Activated CD4-positive, CD25-positive, alpha-beta regulatory T cell (primary cell): Measurements from ENCODE around the gene PAX2.

Experiments used
- DNase-seq, 4 experiments: peaks; one replicate each; lab custom pipeline; 2025; lab: John Stamatoyannopoulos, UW

Gene PAX2

DNA sequence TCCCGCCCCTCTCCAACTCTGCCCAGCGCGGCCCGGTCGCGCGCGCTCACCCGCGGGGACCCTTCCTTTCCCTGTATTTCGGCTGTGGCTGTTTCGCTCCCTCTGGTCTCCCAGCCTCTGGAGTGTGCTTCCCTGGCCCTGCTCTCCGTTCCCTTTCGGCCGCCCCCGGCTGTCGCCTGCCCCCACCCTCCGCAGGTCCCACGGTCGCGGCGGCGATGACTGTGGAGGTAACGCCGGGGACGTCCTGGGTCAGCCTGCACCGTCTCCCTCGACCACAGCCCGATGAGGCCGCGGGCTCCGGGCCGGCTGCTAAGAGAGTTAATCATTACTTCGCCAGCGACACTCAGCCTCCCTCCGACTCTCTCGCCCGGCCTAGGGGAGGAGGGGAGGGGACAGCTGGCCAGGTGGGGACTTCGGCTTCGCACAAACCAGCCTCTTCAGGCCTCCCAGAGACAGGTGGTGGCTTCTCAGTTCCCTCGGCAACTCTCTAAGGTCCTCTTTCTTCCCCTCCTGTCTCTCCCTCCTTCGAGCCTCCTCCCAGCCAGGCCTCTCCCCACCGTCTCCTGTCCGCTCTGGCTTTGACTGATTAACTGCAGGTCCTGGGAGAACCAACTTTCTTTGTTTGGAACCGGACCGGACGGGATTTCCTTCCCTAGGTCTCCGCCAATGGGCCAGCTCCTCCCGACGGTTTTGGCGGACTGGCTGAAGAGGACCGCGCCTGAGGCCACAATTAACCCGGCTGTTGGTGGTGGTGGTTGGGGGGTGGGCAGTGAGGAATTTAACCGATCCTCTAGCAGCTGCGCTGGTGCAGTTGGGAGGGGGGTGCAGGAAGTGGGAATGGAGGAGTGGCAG is 5.6 kb upstream of the PAX2 start:
- DNase-seq: no peak

DNA sequence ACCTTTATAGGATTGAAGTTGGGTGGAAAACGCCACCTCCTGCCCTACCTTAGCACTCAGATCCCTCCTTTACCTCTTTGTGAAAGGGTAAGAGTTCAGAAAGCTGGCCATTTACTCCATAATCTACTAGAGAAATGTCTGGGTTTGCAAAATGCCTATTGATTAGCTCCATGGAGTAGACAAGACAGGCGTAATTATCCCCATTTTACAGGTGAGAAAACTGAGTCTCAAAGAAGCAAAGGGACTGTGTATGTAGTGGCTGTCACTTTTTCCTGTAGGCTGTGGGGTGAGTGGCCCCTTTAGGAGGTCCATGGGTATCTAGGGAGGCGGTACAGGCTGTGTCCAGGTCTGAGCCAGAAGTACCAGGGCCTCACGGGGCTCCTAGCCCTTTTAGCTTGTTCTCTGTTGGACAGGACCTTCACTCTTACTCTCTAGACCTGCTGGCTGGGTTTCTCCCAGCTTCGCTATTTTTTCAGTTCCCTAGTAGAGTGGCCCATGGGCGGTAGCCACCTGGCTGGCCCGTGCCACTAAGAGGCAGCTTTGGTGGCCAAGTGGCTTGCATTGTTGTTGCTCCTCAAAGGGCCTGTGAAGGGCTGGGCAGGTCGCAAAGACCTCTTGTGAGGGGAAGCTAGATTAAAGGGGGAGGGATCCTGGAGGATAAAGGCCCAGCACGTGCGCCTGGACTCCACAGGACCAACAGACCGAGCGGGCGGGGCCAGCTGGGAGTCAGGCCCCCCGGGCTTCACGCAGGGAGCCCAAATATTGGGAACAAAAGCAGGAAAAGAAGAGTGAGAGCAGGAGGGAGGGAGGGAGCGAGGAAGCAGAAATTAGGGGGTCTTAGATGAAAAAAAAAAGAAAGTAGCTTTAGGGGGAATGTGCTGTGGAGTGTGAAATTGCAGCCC is 4.7 kb upstream of the PAX2 start:
- DNase-seq: no peak

DNA sequence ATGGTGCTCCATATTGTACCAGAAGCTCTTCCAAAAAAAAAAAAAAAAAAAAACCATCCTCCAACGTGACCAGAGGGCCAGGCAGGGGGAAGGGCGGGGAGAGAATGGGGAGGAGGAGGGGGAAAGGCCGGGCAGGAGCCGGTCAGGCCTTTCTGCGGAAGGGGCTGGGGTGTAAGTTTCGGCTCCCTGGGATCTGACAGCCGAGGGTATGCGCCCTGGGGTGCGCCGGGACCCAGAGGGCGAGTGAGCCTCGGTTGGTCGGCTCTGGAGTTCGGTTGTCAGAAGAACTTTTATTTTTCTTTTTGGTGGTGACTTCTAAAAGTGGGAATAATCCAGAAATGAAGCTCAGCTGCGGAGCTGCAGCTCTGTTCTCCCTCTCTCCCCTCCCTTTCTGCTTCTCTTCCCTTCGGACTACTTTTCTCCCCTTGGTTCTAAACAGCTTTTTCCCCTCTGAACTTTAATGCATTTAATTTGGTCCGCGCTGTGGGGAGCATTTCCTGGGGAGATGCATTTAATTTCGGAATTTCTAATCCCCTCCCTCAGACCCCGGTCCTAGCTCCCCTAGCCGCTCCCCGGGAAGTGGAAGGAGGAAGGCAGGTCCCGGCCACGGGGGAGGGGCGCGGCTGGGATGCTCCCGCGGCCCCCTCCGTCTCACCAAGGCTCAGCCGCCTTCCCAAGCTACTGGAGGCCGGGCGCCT is 3.9 kb upstream of the PAX2 start:
- DNase-seq: no peak

DNA sequence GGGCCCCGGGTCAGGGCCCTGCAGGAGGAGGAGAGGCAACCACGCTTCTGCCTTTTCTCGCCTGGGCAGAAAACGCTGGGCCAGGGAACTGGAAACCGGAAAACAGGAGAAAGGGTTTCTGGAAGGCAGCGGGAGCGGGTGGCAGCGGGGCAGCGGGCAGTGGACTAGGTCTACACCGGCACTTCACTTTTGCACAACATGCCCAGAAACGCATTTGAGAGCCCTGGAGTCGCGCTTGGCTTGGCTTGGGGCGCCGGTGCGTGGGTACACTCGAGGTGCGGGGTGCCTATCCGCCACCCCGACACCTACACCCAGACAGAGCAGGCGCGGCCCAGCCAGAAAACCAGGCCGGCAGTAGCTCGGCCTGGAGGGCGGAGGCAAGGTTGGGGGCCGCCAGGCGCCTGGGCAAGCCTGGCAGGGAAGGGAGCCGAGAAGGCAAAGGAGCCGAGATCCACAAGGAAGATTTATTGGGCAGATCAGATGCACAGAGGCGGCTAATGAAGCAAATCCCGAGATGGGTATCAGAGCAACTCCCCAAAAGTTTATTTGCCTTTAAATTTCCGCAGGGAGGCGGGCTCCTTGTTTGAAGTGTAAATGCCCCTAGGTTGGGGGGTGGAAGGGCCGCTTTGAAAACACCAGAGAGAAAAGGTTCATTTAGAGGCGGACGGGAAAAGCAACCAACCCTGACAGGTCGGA is 3.2 kb upstream of the PAX2 start:
- no peak for DNase-seq

DNA sequence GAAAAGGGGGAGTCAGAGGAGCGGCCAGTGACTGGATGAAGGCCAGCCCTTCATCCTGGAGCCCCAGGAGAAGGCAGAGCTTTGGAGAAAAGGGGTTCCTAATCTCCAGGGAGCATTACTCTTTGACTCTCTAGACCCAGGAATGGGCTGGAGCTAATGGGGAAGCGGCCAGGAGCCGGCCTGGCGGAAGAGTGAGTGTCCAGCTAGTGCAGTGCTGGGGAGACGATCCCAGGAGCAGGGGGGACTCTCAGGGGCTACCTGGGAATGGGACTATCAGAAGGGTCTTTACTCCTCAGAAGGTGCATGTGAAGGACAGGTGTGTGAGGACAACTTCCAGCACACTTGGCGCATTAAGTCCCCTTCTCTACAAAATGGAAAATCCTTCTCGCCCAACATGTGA is 2.4 kb upstream of the PAX2 start:
- no peak for DNase-seq

DNA sequence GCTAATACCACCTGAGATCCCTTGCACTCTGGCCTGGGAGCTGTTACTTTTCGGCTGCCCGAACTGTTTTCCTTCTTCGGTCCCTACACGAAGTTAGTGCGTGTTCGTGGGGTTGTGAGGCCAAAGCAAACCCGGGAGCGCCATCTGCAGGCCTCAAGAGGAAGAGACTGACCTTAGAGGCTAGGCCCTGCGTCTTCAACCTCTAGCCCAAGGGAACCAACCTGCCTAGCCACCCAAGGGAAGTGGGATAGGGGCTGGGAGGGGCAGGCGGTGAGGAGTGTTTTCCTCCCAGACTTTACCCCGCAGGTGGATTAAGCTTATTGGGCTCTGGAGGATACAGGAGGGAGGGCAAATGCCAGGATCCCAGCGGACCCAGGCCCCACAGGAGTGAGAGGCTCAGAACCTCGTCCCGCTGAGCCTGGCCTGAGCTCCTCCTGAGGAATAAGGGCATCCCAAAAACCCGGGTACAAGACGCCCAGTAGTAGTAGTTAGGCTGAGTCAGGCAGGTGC is 1.7 kb upstream of the PAX2 start:
- DNase-seq: no peak

DNA sequence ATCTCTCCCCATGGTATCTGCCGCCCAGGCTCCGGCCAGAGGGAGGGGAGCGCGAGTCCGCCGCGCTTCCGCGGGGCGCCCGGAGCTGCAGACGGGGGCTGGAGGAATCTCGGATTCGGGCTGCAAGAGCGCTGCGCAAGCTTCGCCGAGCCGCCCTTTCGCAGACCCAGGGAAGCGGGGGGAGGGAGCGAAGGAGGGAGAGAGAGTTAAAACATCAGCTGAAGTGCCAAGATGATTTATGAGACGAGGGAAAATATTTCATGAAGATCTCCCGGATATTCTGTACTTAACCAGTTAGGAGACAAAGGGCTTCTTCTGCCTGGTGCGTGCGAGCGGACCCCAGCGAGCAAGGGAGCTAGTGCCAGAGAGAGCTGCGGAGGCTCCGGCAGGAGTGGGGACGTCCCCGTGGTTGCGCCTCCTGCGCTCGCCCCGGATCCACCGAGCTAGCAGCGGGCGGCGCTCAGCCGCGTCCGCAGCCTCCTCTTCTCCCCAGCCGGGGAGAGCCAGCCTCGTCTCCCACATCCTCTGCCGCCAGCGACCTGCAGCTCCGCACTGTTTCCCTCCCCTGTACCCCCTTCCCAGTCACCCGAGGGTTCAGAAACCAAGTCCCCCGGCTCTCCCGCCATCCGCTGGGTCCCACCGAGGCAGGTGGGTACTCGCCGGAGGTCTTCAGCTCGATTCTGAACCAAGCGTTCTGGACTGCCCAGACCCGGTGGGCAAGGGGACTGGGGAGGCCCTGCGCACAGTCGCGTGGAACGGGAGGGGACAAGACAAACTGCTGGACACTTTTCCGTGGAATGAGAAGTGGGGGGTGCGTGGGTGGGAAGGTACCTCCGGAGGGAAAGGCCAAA is 1.0 kb upstream of the PAX2 start:
- no peak for DNase-seq

DNA sequence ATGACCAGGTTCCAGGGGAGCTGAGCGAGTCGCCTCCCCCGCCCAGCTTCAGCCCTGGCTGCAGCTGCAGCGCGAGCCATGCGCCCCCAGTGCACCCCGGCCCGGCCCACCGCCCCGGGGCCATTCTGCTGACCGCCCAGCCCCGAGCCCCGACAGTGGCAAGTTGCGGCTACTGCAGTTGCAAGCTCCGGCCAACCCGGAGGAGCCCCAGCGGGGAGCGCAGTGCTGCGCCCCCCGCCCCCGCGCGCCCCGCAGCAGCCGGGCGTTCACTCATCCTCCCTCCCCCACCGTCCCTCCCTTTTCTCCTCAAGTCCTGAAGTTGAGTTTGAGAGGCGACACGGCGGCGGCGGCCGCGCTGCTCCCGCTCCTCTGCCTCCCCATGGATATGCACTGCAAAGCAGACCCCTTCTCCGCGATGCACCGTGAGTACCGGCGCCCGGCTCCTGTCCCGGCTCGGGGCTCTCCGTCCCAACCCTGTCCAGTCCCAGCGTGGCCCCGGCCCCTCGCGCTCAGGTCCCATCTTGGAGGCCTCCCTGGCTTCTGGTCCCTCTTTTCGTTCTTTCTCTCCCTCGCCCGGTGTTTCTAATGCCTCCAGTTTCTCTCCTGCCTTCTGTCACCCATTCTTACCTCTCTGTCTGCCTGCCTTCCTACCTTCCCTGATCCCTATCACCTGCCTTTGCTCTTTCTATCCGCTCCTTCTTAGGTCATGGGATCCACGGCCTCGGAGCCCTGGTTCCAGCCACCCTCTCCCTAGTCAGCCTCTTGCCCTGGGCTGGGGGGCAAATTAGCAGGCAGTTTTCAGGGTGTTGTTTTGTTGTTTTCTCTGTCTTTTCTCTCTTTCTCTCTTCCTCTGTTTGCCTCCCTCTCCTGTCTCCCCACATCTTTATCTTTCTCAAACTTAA is 751 bp downstream of the PAX2 start:
- no peak for DNase-seq

DNA sequence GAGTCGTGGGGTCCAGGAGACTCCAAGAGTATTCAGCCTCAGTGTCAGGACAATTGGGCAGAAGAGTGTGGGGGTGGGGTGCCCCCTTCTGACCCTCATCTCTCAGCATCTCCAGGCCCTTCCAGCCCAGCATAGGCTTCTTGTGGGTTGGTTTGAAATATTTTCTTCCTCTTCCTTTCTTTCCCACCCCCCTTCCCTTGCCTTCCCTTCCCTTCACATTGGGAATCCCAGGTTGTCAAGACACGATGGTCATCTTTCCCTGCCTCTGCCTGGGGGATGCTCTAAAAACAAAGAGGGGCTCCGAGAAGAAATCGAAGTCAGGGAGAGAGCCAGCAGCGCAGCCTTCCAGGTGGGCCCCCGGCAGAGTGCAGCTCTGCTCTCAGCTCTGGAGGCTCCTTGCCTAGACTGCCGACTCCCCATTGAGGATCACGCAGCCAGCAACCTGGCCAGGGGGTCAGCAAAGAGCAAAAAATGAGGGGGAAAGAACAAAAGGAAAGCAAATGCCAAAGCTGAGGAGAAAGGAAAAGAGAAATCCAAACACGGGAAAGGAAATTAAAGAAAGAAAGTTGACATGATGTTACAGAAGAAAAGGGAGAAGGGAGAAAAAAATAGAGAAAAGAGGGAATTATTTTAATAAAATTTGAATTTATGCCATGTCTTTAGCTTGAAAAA is 1.5 kb downstream of the PAX2 start:
- no peak for DNase-seq

DNA sequence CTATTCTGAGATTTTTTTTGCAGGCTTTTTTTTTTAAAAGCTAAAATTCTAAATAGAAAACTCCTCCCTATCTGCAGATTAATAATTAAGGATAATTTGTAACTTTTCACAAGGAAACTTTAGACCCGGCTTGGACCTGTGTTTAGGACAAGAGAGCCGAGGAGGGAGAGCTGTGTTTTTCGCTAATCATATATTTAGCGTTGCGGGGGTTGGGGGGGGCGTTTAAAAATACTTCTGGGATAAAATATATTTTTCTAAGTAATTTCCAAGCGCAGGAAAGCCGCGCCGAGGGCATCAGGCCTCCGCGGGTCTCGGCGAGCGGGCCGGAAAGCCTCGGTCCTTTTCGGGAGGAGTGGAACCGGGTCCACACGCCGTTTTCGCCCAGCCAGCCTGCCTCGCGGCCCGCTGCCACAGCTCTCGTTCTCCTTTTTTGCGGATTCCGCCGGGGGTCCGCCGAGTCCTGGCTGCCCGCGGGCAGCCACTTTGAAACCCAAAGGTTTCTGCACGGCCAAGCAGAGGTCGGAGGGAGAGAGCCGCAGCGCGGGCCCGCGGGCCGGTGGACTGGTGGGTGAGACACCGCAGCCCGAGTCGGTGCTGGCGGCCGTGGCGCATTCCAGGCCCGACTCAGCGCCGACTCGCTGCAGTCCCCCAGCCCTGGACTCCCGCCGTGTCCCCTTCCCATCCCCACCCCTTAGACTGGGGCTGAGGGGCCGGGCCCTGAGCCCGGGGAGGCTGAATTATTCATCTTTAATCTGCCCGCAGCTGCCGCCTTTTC is 2.3 kb downstream of the PAX2 start:
- DNase-seq: no peak

DNA sequence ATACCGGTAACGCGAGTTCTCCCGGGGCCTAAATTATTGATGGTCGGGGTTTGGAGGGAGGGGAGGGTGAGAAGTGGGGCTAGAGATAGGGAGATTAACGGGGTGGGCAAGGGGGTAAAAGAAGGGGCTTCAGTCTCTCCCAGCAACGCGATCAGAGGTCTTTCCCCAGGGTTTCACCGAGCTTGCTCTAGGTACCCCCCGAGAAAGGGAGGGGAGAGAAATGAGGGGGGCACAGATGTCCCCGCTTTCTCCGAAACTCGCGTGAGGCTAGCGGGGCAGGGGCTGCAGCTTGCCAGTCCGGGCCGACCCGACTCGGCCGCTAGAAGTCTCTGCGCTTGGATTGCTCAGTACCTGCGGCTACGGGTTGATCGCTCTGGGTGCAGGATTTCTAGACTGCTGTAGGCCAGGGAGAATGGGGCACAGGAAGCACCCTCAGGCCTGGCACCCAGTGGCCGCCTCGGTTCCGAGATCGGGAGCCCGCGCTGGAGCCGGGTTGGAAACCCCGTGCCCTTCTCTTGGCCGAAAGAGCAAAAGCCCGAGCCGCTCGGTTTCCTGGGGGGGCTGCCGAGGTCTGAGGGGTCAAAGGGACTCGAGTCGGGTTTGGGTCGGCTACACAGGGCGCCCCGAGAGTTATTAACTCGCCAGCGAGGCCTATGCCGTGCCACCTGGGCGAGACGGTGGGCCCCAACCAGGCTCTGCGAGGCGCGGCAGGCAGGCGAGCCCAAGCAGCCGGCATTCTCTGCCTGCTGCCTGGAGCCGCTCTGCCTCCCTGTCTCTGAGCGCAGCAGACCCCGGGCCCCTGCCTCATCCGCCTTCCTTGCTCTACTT is 3.1 kb downstream of the PAX2 start:
- DNase-seq: no peak

DNA sequence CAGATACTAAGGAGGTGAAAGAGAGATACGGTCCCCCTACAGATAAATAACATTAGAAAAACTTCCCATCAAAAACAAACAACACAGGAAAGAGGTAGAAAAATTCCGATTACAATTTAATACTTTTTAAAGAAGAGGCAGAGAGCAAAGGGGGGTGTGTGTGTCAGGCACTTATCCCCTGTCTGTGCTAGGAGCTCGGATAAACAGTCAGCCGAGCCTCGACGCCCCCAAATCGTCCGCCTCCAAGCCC is 3.6 kb downstream of the PAX2 start:
- no peak for DNase-seq

DNA sequence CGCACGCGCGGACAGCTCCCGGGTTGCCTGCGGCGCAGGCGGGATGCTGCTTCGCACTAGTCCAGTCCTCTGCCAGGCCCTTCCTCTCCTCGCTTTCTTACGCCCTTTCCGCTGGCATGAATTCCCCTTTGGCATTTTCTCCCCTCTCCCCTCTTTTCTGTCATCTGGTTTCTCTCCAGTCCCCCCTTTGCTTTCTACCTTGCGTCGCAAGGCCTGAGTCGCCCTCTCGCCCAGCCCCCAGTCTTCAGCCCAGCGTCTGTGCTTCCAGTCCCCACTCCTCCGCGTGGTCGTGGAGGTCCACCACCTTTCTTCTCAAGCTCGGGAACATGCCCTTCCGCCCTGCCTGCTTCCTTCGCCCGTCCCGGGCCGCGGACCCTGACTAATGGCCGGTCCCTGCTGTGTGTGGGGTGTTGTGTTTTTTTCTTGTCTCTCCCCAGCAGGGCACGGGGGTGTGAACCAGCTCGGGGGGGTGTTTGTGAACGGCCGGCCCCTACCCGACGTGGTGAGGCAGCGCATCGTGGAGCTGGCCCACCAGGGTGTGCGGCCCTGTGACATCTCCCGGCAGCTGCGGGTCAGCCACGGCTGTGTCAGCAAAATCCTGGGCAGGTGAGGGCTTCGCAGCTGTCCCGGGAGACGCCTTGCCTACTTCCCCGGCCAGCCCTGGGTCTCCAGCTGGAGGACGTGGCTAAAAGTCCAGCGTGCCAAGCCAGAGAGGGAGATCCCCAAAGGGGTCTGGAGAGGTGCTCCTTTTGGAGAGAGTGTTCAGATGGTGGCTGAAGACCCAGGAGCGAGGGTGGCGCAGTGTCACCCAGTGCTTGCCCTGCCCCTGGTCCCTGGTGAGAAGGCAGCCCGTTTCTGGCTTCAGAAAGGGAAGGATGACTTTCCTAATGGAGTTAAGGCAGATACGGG is 4.2 kb downstream of the PAX2 start:
- DNase-seq: no peak

DNA sequence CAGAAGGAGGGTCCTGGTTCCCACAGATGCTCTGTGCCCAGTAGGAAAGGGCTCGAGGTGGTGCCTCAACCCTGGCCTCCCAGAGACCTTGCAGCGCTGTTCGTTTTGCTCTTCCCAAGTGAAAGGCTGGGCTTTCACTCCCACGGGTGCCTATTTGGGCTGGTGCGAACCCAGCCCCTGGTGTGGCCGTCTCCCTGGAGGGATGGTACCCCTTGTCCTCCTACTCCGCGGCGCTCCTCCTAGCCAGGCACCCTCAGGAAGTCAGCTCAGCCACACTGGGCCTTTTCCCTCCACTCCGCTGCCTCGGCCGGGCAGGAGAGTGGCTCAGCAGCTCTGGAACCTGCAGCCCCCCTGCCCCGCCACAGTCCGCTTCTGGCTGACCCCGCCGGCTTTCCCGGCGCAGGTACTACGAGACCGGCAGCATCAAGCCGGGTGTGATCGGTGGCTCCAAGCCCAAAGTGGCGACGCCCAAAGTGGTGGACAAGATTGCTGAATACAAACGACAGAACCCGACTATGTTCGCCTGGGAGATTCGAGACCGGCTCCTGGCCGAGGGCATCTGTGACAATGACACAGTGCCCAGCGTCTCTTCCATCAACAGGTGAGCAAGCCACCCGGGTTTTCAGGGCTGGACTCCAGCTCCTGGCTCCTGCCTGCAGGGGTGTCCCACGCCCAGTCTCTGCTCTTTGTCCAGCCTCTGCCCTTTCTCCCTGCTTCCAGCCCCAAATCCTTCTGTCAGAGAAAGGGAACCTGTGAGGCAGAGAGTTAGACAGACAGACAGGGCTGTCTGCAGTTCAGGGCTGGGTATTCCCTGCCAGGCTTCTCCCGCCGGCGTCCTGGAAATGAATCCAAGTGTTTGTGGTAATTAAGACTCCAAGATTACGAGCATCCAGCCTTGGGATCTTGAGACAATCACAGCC is 5.2 kb downstream of the PAX2 start:
- no peak for DNase-seq

DNA sequence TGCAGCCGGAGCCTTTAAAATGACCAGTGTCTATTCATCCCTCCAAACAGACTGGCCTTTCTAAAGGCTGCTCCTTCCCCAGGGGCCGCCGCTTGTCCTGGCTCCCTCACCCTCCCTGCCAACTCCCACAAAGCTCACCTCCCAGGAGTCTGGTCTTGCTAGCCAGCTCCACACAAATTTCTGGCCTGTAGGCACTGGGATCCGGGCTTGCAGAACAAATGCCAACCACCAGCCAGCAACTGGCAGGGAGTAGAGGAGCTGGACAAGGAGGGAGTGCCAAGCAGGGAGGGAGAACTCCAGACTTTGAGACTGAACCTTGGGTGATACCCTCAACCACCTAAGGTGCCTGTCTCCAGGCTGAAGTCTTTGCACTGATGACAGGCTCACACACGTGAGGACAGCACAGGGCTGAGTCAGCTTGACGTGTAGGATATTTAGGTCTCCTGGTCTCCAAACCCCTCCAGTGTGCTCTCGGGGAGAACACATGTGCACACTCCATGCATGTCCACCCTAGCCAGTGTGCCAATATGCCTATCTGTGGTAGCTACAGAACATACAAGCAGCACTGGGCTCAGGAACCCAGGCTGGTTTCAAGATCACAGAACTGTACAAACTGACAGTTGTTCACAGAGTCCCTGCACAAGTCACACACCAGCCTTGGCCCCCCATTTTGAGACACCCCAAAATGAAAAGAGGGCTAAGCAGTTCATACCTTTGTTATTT is 6.0 kb downstream of the PAX2 start:
- DNase-seq: no peak
